OCI-LY3 (cell line): ENCODE data around the gene CELF4.

Experiments used
- EZH2phosphoT487 ChIP-seq: fragments of 200-600 bp; shearing (Covaris generic); IDR thresholded peaks from 2 replicates; pipeline ENCODE4 v1.6.1; 2018; ENCODE audit warnings: antibody characterized with exemption, mixed run types, low read depth
- TF ChIP-seq, protein P1 (sequence below): fragments of 200-600, 300-600 bp; sonication (generic); IDR thresholded peaks from 2 replicates; pipeline ENCODE4 v1.5.1; 2014; ENCODE audit warnings: antibody characterized with exemption, low read length, low read depth

DNA sequence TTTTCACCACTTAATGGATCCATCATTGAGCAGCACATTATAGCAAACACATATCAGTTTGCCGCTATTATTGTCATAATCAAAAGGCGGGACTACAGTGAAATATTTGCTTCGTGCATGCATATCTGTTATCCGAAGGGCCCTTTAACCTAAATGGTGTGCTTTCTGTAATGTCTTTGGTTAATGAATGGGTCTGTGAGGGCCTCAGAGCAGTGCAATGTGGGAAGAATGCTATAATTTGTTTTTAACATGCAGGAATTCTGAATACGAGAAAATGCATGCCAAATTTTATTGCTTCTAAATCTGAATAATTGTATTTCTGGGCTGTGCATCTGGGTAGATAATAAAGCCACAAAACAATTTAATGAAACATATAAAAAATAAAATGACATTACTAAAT lies 32.8 kb upstream of the CELF4 start:
- no peak for TF ChIP-seq EZH2phosphoT487
- TF ChIP-seq, protein P1, sequence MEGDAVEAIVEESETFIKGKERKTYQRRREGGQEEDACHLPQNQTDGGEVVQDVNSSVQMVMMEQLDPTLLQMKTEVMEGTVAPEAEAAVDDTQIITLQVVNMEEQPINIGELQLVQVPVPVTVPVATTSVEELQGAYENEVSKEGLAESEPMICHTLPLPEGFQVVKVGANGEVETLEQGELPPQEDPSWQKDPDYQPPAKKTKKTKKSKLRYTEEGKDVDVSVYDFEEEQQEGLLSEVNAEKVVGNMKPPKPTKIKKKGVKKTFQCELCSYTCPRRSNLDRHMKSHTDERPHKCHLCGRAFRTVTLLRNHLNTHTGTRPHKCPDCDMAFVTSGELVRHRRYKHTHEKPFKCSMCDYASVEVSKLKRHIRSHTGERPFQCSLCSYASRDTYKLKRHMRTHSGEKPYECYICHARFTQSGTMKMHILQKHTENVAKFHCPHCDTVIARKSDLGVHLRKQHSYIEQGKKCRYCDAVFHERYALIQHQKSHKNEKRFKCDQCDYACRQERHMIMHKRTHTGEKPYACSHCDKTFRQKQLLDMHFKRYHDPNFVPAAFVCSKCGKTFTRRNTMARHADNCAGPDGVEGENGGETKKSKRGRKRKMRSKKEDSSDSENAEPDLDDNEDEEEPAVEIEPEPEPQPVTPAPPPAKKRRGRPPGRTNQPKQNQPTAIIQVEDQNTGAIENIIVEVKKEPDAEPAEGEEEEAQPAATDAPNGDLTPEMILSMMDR = no peak
